BLaER1 treated with 17β-estradiol and CSF1 and Interleukin-3, amounts not matched to agents 10 nM and 100 nM (cell line): ENCODE measurements around the gene CFAP251.

Experiments
- H3K27ac ChIP-seq, 11 experiments: shearing (Covaris generic); formaldehyde crosslinking; 2 replicates each; pipeline ENCODE4 v1.8.1; 2022
- H3K27me3 ChIP-seq, 11 experiments: shearing (Covaris generic); formaldehyde crosslinking; 2 replicates each; pipeline ENCODE4 v1.8.1; 2022
- H3K36me3 ChIP-seq, 11 experiments: shearing (Covaris generic); formaldehyde crosslinking; 2 replicates each; pipeline ENCODE4 v1.8.1; 2022
- H3K4me1 ChIP-seq, 10 experiments: shearing (Covaris generic); formaldehyde crosslinking; 2 replicates each; pipeline ENCODE4 v1.8.1; 2022
- H3K4me2 ChIP-seq, 11 experiments: shearing (Covaris generic); formaldehyde crosslinking; 2 replicates each; pipeline ENCODE4 v1.8.1; 2022
- H3K4me3 ChIP-seq, 10 experiments: shearing (Covaris generic); formaldehyde crosslinking; 2 replicates each; pipeline ENCODE4 v1.8.1; 2022
- H3K9ac ChIP-seq, 11 experiments: shearing (Covaris generic); formaldehyde crosslinking; 2 replicates each; pipeline ENCODE4 v1.8.1; 2022
- H3K9me3 ChIP-seq, 11 experiments: shearing (Covaris generic); formaldehyde crosslinking; replicated peaks in 1 of 11; 2 replicates each; pipeline ENCODE4 v1.8.1; 2022
- H4K20me1 ChIP-seq, 11 experiments: shearing (Covaris generic); formaldehyde crosslinking; 2 replicates each; pipeline ENCODE4 v1.8.1; 2022
- Cebpa-rat ChIP-seq, 11 experiments: shearing (Covaris generic); IDR thresholded peaks; 2 replicates each; pipeline ENCODE4 v1.8.1; 2022

The CFAP251 gene

DNA sequence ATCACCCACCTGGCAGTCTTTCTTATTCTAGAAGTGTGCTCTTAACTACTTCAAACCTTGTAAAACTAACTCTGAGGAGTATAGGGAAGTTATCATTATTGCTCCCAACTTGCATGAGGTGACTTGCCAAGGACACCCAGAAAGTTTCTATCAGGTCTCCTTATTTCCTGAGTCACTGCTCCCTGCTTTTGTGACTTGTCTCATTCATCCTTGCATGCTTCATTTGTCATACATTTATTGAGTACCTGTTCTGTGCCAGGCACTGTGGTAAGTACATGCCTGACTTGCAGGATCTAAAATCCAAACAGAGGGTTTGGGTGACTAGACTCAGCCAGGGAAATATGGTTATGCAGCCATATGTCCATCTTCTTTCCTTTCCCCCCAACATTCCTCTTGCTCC is 25.5 kb downstream of the CFAP251 start:
- H3K27ac ChIP-seq: no peak overlapping the region

GRCh38 chr12:121946313-121947025 is 28.1 kb downstream of the CFAP251 start:
- no peaks in the 10 kb centered on the region for H3K27me3 ChIP-seq
- H3K36me3 ChIP-seq: peaks cover 0 to 6% (median 0%) of the 10 kb centered on the region in 11 experiments; a peak in 1 of 22 replicates
- no peak for TF ChIP-seq Cebpa-rat (IDR thresholded peaks at IDR 0.05)

More for the DNA sequence above, 25.5 kb downstream of the CFAP251 start:
- Histone ChIP-seq H3K36me3 (peaks cover 0 to 6% (median 0%) of the 10 kb centered on the region in 11 experiments; a peak in 1 of 22 replicates), H3K27me3 (no peaks in the 10 kb centered on the region; a peak in 1 of 22 replicates), H4K20me1 (no peaks in the 10 kb centered on the region), H3K4me1 (peaks cover 11 to 37% (median 27%) of the 10 kb centered on the region in 10 experiments; a peak in 18 of 20 replicates), H3K9me3 (peaks cover 0 to 13% (median 5%) of the 10 kb centered on the region in 11 experiments; a peak in 7 of 22 replicates), H3K4me2 (no peak overlapping the region), H3K4me3 (no peak overlapping the region), H3K9ac (no peak overlapping the region)
- no peak for TF ChIP-seq Cebpa-rat (IDR thresholded peaks at IDR 0.05)

DNA sequence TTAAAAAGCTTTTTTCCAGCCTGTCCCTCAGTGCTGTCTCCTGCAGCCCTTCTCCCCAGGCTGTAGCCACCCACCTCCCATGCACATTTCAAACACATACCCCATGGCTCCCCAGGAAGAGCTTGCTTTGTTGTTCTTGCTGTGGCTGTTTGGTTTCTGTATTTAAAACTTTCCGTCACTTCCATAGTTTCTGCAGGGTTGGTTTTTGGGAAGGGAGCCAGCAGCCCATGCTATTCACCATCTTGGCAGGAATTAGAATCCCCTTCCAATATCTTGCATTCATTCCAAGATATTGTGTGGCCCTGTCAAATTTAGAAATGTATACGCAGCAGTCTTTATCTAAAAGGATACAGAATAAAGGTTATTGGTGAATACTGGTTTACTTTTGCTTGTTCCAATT is 29.6 kb downstream of the CFAP251 start:
- H4K20me1 ChIP-seq: no peaks in the 10 kb centered on the region

More at GRCh38 chr12:121946313-121947025, 28.1 kb downstream of the CFAP251 start:
- Histone ChIP-seq H3K9me3 (peaks cover 0 to 13% (median 5%) of the 10 kb centered on the region in 11 experiments; a peak in 7 of 22 replicates), H4K20me1 (no peaks in the 10 kb centered on the region), H3K4me3 (no peak overlapping the region), H3K4me2 (no peak overlapping the region), H3K27ac (no peak overlapping the region), H3K4me1 (peaks cover 6 to 16% (median 15%) of the 10 kb centered on the region in 10 experiments; a peak in 17 of 20 replicates), H3K9ac (no peak overlapping the region)

DNA sequence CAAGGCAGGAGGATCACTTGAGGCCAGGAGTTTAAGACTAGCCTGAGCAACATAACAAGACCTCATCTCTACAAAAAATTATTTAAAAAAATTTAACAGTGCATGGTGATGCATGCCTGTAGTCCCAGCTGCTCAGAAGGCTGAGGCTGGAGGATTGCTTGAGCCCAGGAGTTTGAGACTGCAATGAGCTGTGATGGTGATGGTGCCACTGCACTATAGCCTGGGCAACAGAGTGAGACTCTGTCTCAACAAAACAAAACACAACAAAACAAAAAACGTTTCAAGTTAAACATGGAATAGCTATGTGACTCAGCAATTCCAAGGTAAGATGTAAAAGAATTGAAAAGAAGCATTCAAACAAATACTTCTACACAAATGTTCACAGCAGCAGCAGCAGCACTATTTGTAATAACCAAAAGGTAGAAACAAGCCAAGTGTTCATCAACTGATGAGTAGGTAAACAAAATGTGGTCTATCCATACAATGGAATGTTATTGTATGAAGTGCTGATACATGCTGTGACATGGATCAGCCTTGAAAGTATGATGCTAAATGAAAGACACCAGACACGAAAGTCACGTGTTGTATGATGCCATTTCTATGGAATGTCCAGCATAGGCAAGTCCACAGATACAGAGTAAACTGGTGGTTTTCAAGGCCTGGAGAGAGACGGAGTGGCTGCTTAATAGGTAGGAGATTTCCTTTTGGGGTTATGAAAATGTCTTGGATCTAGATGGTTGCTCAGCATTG is 31.4 kb downstream of the CFAP251 start:
- Histone ChIP-seq H3K4me2 (no peak overlapping the region), H3K4me3 (no peak overlapping the region), H4K20me1 (no peaks in the 10 kb centered on the region), H3K9ac (no peak overlapping the region), H3K36me3 (peaks cover 0 to 2% (median 0%) of the 10 kb centered on the region in 11 experiments; a peak in 1 of 22 replicates), H3K9me3 (peaks cover 6 to 21% (median 9%) of the 10 kb centered on the region in 11 experiments; a peak in 14 of 22 replicates), H3K4me1 (no peaks in the 10 kb centered on the region), H3K27me3 (no peaks in the 10 kb centered on the region), H3K27ac (no peak overlapping the region)
- TF ChIP-seq Cebpa-rat (IDR thresholded peaks at IDR 0.05): no peak

More for the DNA sequence above, 29.6 kb downstream of the CFAP251 start:
- H3K9me3 ChIP-seq: peaks cover 0 to 13% (median 6%) of the 10 kb centered on the region in 11 experiments; a peak in 12 of 22 replicates
- no peak overlapping the region for H3K4me2 ChIP-seq
- peaks cover 0 to 1% (median 0%) of the 10 kb centered on the region in 10 experiments; a peak in 5 of 20 replicates for H3K4me1 ChIP-seq
- no peak overlapping the region for H3K27ac ChIP-seq
- no peak for TF ChIP-seq Cebpa-rat (IDR thresholded peaks at IDR 0.05)
- H3K4me3 ChIP-seq: no peak overlapping the region
- H3K9ac ChIP-seq: no peak overlapping the region
- H3K36me3 ChIP-seq: peaks cover 0 to 4% (median 0%) of the 10 kb centered on the region in 11 experiments; a peak in 1 of 22 replicates
- no peaks in the 10 kb centered on the region for H3K27me3 ChIP-seq

GRCh38 chr12:121953117-121953692 is 34.8 kb downstream of the CFAP251 start:
- Histone ChIP-seq H3K27me3 (peaks cover 0 to 5% (median 0%) of the 10 kb centered on the region in 11 experiments; a peak in 2 of 22 replicates), H3K4me1 (peaks cover 0 to 16% (median 7%) of the 10 kb centered on the region in 10 experiments; a peak in 17 of 20 replicates), H3K27ac (no peak overlapping the region), H3K36me3 (no peaks in the 10 kb centered on the region; a peak in 1 of 22 replicates), H3K9me3 (peaks cover 0 to 9% (median 6%) of the 10 kb centered on the region in 11 experiments; a peak in 12 of 22 replicates), H3K4me3 (no peak overlapping the region), H3K9ac (no peak overlapping the region), H4K20me1 (no peaks in the 10 kb centered on the region), H3K4me2 (no peak overlapping the region)
- TF ChIP-seq Cebpa-rat (IDR thresholded peaks at IDR 0.05): no peak

- H3K27ac ChIP-seq: no peak overlapping the region
- peaks cover 0 to 9% (median 6%) of the 10 kb centered on the region in 11 experiments; a peak in 12 of 22 replicates for H3K9me3 ChIP-seq
- no peak overlapping the region for H3K4me3 ChIP-seq
- no peak overlapping the region for H3K9ac ChIP-seq
- peaks cover 5 to 20% (median 11%) of the 10 kb centered on the region in 10 experiments; a peak in 19 of 20 replicates for H3K4me1 ChIP-seq
- H4K20me1 ChIP-seq: no peaks in the 10 kb centered on the region
- H3K27me3 ChIP-seq: peaks cover 0 to 8% (median 0%) of the 10 kb centered on the region in 11 experiments; a peak in 2 of 22 replicates
- H3K4me2 ChIP-seq: no peak overlapping the region
- no peak for TF ChIP-seq Cebpa-rat (IDR thresholded peaks at IDR 0.05)
- no peaks in the 10 kb centered on the region; a peak in 1 of 22 replicates for H3K36me3 ChIP-seq
These were observed 35.3 kb downstream of the CFAP251 start for GRCh38 chr12:121953695-121954094.

GRCh38 chr12:121955258-121956237 is 37.2 kb downstream of the CFAP251 start:
- Histone ChIP-seq H3K9ac (no peak overlapping the region), H3K4me2 (peak overlapping the region in 2 of 11 experiments; percentile 3 to 5; a peak in 1 of 22 replicates), H3K27ac (no peak overlapping the region), H3K4me3 (no peak overlapping the region), H3K9me3 (peaks cover 0 to 9% (median 6%) of the 10 kb centered on the region in 11 experiments; a peak in 12 of 22 replicates), H3K36me3 (no peaks in the 10 kb centered on the region; a peak in 1 of 22 replicates), H4K20me1 (no peaks in the 10 kb centered on the region), H3K4me1 (peaks cover 8 to 32% (median 18%) of the 10 kb centered on the region in 10 experiments; a peak in 19 of 20 replicates), H3K27me3 (peaks cover 0 to 8% (median 0%) of the 10 kb centered on the region in 11 experiments; a peak in 2 of 22 replicates)
- no peak for TF ChIP-seq Cebpa-rat (IDR thresholded peaks at IDR 0.05)
